NCI-H2171 treated with DMSO at 0.1 percent for 48 hours (cell line): ENCODE measurements around the gene RUFY3.

ENCODE experiments used
- DNase-seq: peaks from one replicate; lab custom pipeline; 2025; lab: John Stamatoyannopoulos, UW

The RUFY3 gene

GRCh38 chr4:70841211-70841610, 119.4 kb downstream of the RUFY3 start:
- no peak for DNase-seq

DNA sequence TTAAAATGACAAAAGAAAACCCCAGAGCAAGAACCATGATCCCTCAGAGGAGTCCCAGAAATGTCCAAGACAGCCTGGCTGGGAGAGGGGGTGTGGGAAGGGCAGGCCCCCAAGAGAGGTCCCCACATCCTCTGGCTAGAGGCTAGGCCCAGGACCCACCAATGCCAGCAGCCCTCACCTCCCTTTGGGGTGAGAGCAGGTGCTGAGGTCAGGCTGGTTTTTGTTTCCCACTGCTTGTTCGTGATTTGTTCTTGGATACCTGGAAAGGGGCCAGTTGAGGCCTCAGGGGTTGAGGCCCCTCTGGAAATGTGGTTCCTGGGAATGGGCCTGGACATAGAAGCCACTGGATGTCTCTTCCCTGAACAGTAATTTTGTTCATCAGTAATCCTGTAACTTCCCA, 120.2 kb downstream of the RUFY3 start:
- DNase-seq, result no peak

- no peak for DNase-seq
Measured at GRCh38 chr4:70842761-70843435, 121.1 kb downstream of the RUFY3 start.

DNA sequence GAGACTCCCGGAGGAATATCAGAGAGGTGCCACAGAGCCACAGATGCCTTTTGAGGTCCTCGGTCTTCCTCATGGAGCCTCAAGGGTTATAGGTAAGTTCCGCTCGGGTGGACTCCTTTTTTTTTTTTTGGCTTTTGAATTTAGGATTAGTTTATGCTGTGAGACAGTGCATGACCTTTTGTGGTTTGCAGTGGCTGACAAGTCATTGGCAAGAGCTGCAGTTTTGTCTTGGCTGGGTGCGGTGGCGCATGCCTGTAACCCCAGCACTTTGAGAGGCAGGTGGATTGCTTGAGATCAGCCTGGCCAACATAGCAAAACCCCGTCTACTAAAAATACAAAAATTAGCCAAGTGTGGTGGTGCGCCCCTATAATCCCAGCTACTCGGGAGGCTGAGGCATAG, 122.4 kb downstream of the RUFY3 start:
- no peak for DNase-seq

GRCh38 chr4:70849291-70849690, 127.5 kb downstream of the RUFY3 start:
- DNase-seq, result no peak

DNA sequence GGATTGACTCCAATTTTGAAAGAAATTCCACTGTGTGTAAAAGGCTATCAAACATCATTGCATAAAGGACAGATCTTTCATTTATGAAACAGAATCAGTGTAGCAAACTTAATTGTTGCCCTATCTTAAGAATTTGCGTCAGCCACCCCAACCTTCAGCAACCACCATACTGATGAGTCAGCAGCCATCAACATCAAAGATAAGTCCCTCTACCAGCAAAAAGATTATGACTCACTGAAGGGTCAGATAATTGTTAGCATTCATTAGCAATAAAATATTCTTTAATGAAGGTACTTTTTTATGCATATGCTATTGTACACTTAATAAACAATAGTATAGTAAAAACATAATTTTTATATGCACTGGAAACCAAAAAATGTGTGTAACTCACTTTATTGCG, 133.7 kb downstream of the RUFY3 start:
- no peak for DNase-seq
